ENCODE results near the gene ARHGEF17.

Gene ARHGEF17

DNA sequence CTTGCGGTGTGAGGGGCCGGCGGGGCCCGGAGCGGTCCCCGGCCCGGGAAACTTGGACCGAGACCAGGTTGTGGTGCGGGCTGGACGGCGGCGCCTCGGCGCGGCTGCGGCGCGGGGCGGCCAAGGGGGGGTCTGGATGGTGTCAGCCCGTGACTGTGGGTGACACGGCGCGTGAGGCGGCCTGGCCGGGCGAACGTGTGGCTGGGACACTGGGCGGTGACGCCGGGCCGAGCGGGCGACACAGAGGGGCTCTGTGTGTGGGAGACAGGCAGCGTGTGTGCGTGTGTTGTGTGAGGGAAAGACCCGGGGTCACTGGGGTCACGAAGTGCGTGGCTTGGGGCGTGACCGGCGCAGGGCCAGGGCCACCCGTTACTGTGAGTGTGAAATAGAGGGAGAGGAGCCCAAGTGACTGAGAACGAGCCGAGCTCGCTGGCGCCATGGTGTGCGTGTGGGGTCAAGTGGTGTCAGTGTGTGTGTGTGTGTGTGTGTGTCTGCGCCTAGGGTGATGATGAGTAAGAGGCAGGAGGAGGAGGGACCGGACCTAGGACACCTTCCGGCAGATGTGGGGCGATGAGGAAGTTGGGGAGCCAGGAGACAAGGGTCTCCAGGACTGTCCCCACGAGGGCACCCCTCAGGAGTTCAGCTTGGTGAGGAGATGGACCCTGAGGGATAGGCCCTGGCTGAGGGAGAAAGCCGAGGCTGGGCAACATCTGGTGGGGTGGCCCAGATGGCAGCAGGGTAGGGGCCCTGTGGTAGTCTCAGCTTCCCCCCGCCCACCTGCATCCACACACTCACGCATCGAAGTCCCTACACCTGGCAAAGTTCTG, 68.9 kb downstream of the ARHGEF17 start:
- DNase-seq (ENCODE audit: low read depth in 1 of 2, low spot score in 1 of 2), result peak; percentile 35 to 45

DNA sequence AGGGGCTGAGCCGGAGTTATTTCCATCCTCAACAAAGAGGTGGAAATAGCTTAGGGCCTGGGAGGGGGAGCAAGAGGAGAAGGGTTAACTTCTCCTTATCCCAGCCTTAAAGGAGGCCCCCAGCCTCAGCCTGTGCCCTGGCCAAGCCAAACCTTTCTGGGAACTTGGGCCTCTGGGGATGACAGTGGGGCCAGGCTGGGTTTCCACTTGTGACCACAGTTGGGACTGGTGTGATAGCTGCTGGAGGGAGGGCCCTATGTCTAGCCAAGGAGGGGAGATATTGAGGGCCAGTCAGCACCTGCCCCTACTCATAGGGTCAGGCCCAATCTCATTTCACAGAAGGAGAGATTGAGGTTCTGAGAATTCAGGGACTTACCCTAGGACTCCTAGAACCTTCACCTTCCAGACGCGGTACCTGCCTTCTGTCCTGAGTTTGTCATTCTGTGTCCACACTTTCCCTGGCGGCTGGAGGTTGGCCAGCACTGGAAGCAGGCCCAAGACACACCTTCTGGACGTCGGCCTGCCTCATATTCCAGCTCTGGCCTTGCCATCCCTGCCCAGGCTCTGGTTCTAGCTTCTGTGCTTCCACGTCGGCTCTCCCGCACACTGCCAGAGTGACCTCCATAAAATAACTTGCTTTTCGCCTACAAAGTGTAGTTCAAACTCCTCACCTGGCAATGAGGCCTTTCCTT, 71.3 kb downstream of the ARHGEF17 start:
- no peak for DNase-seq (ENCODE audit: low read depth in 1 of 2, low spot score in 1 of 2)

DNA sequence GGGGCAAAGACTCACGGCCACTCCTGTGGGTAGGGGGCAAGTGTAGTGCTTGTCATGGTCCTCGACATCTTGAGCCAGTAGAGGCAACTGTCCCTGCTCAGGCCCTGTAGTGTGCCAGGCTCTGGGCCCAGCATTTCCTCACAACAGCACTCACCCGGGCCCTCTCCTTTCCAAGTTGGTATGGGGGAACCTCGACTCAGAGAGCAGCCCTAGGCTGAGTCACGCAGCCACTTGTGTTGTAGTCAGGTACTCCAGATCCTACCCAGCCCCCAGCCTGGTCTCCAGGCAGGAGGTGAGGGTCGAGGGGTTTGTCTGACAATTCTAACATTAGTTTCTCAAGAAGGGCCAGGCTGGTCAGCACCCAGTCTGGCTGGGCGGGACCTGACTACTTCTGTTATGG, 72.3 kb downstream of the ARHGEF17 start:
- no peak for DNase-seq (ENCODE audit: low read depth in 1 of 2, low spot score in 1 of 2)

DNA sequence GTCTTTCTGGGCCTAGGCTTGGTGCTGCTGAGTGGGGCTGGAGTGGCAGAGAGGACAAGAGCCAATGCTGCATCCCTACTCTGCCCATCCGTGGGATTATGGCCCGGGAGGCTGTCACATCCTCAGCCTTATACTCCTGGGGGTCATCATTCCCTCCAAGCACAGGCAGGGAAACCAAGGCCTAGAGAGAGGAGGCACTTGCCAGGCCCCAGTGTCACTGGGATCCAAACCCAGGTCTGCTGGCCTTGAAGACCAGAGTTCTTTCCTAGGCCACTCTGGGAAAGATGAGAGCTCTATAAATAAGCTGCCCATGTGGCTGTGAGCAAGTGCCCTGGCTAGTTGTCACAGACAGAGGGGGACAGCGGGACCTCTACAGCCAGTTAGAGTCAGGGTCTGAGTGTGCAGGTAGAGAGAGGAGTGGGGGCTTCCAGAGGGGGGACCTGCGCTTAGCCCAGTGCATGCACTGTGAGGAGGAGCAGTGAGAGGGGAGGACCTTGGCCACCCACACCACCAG, 72.9 kb downstream of the ARHGEF17 start:
- no peak for DNase-seq (ENCODE audit: low read depth in 1 of 2, low spot score in 1 of 2)

DNA sequence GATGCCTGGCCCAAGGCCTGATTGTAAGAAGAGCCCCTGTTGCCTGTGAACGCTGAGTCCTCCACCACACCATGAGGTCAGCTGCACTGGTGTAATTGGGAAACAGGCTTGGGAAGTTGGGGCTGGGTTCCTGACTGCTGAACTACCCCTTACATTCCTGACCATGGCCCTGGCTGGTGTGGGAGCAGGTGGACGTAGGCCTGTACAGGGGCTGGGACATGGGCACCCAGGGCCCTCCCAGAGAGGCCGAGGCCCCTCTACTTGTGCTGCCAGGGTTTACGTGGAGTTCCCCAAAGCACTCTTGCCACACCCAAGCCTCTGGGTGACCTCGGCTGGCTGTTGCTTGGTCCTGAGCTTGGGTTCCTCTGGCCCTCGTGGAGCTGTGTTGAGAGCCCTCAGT, 73.5 kb downstream of the ARHGEF17 start:
- no peak for DNase-seq (ENCODE audit: low read depth in 1 of 2, low spot score in 1 of 2)

DNA sequence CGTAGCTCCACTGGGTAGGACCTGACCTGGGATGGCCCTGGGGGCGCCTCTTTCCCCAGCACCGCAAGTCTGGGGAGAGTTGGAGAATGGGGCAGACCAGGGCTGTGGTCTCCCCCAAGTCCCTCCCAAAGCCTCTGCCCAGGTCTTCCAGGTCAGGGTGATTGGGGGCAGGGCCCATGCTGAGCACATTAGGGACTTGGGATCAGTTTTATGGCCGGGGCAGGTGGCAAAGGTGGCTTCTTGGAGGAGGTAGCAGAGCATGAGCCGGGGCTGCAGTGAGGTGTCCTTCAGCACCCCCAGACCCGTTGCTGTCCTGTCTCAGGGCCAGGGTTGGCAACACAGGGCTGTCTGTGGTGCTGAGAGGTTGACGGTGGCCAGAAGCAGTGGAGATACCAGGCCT, 74.1 kb downstream of the ARHGEF17 start:
- no peak for DNase-seq (ENCODE audit: low read depth in 1 of 2, low spot score in 1 of 2)

DNA sequence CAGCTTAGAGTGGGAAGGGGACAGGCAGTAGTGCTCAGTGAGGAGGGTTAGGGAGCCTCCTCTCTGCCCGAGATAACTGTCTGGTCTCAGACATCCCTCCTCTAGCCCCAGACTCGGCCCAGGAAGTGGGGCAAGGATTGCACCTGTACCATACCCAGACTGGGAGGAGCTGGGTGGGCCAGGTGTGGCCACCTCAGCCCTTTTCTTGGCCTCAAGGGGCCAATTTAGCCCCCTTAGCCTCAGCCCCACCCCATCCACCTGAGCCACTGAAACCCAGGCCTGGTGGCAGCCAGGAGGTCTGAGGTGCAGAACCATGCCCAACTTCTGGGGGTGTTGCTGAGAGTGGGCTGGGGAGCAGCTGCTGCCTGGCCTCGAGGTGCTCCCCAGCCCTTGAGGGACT, 74.7 kb downstream of the ARHGEF17 start:
- DNase-seq (ENCODE audit: low read depth in 1 of 2, low spot score in 1 of 2), result no peak

DNA sequence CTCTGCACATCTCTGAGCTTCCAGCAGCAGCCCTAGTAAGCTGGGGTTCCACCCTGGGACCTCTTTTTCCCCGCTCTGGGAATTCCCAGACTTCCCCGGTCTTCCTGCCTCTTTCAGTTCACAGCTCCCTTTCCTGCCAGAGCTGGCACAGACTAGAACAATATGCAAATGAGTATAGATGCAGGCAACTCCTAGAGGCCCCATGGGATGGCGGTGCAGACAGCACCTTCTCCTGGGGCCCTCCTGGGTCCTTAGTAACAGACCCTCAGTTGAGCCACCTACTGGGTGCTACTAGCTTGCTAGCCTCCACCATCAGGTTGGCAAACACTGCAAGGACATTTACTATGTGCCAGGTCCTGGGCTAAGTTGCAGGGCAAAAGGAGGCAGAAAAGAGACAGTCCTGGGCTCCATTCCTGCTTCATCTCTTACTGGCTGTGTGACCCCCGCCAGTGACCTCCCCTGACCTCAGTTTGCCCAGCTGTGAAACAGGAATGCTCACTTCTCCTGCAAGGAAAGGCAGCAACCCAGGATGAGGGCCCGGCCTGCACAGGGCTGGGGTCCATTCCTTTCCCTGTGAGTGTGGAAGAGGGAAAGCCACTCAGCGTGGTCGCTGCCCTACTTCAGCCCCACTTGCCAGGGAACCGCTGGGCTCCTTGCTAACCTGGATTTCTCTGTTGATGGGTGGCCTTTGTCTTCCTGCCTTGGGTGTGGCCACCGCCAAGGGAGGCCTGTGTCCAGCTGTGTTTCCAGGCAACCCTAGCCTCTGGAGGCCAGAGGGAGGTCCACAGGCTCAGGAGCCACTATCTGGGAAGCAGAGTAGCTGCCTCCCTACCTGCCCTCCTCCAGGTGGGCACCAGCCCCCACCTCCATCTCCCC, 75.4 kb downstream of the ARHGEF17 start:
- no peak for DNase-seq (ENCODE audit: low read depth in 1 of 2, low spot score in 1 of 2)

DNA sequence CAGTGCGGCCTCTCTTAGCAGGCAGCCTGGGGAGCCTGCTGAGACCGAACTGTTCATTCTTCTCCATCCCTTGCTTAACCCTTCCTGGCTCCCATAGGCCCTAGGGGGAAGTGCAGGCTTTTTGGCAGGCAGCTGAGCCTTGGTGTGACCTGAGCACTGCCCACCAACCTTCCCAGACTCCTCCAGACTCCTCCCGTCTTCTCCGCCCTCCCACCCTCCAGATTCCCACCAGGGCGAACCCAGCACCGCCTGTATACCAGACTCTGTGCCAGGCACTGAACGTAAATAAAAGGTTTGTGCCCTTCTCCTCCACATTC, 76.0 kb downstream of the ARHGEF17 start:
- DNase-seq (ENCODE audit: low read depth in 1 of 2, low spot score in 1 of 2), result no peak

DNA sequence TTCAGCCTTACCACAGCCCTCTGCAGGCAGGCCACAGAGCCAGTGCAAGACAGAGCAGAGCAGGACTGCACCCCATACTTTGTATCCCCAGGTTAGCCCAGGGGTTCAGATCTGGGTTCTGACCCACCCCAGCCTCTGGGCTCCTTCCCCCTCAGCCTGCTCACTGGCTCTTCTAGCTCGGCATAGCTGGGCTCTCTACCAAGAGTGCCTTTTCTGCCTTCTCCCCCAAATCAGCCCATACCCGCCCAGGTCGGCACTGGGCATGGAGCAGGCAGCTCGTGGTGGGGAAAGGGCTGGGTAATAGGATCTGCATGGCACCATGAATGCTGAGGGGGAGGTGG, 76.4 kb downstream of the ARHGEF17 start:
- DNase-seq (ENCODE audit: low read depth in 1 of 2, low spot score in 1 of 2), result no peak

DNA sequence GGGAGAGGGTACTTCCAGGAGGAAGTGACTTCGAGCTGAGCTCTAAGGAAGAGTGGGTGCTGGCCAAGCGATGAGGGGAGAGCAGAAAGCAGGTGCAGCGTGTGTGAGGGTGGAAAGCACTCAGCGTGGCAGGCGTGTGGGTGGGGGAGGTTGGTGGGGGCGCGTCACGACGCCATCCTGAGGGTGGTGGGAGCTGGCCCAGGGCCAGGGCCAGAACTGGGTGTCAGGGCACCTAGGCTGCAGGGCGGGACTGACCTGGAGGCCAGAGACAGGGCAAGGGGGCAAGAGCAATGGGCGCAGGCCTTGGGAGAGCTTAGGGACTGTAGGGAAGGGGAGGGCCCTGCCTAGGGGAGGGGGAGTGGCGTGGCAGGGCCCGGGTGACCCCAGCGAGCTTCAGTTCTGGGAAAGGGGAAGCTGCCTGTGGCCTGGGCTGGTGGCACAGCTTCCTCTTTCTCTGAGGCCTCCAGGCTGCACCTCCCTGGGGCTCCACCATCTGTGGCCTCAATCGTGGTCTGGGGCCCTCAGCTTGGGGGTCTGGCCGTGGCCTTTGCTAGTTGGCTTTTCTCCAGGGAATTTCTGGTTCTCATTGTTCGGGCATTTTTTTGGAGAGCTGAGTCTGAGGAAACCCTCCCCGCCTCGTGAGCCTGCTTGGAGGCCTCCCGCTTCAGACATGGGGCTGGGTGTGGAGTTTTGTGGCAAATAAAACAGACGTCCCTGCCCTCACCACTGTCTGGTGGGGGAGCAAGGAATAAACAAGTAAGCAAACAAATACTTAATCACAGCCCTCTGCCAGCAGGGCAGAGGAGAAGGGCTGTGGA, 77.0 kb downstream of the ARHGEF17 start:
- no peak for DNase-seq (ENCODE audit: low read depth in 1 of 2, low spot score in 1 of 2)

DNA sequence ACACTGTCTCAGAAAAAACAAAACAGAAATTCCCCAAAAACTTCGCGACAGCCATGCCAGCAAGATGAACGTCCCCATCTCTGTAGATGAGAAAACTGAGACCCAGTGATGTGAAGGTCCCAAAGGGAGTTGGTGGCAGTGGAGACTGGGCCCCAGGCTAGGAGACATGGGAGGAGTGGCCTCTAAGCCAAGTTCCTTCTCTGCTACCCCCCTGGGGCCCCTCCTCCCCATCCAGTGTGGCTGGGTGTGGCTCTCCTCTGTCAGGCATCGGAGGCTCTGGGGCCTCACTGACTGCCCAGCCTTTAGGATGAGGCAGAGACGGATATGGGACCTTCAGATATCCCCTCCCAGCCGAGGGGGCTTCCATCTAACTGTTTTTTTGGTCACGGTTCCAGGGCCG, 77.9 kb downstream of the ARHGEF17 start:
- DNase-seq (ENCODE audit: low read depth in 1 of 2, low spot score in 1 of 2), result no peak

DNA sequence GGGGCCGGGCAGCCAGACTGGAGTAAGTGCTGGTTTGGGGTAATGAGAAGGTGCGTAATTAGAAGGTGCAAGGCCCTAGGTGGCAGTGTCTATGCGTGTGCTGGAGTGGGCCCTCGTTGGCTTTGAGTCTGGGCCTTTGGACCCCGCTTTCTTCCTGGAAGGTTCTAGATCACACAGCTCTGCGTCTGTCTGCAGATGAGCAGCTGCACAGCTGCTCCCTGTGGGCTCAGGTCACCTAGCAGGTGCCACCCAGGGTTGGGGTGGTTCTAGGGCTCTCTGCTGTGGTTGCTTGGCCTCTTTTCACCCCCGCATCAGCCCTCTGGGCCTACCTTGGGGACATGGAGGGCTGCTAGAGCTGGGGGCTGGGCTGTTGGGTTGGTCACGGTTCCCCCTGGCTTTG, 78.5 kb downstream of the ARHGEF17 start:
- no peak for DNase-seq (ENCODE audit: low read depth in 1 of 2, low spot score in 1 of 2)

DNA sequence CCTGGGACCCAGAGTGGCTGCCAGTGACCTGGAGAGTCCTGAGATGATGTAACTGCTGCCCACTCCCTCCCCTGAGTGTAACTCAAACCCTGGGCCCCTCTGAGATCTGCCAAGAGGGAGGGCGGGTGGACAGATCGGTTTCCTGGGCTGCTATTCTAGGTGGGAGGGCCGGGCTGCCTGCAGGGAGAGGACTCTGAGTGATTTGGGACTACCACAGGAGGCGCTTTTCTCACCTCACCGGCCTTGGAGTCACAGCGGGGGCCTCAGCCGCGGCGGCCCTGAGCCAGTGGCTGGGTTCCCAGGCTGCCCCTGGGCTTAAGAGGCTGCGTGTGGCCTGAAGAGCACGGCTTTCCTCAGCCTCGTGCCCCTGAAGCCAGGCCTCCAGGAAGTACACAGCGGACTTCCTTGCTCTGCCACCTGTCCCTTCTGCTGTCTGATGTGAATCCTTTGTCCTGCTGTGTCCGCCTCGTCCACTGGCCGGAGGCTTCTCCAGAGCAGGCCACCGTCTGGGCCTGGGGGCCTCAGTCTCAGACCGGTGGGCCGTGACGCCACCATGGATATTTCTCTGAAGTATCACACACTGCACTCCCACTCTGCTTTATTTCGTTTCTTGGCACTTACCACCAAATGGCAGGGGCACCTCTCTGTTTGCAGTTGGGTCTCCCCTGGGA, 79.7 kb downstream of the ARHGEF17 start:
- no peak for DNase-seq (ENCODE audit: low read depth in 1 of 2, low spot score in 1 of 2)

DNA sequence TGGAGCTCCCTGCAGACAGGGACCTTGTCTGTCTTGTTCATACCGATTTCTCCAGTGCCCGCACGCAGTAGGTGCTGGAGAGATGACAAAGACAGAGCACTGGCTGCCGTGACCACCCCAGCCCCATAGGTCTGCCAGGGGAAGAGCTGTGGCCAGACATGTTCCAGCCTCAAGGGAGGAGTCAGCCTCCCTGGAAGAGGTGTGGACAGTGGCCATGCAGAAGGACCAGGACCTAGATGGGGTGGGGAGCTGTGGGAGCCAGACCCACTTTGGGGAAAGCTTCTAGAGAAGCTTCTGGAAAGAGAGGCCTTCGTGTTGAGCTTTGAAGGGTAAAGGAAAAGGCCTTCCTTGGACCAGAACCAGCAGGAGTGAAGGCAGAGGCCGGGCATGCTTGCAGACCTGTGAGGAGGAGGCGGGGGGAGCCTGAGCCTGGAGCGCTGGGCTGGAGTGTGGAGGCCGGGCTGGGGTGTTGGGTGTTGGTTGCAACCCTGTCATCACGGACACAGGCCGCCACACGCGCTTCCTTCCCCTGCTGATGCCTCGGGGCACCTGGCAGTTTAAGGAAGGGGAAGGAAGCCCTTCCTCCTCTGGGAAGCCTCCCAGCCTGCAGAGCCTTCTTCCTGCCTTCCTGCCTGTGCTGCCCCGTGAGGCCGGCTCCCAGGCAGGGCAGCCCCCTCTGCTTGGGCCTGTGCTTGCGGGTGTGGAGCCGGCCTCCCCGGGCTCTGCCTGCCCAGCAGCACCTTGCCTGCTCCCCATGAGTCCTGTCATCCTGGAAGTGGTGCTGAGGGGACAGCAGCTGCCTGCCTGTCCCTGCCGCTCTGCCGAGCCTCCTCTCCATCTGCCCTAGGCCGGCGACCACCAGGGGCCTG, 80.4 kb downstream of the ARHGEF17 start:
- DNase-seq (ENCODE audit: low read depth in 1 of 2, low spot score in 1 of 2), result no peak

DNA sequence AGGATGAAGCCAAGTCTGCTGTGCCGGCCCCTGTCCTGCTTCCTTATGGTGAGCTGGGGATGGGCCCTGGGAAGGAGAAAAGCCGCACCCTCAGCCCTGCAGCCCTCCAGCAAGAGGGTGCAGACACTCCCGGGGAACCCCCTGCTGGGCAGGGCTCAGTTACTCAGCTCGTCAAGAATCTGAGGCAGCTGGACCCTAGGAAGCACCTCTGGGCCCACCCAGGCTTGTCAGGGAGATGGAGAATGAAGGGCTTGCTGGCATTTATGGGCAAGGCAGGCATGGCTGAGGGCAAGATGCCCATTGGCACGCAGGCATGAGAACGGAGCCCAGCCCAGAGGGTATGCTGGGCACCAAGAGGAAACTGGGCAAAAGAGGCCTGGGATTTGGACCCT, 81.1 kb downstream of the ARHGEF17 start:
- DNase-seq (ENCODE audit: low read depth in 1 of 2, low spot score in 1 of 2), result no peak

DNA sequence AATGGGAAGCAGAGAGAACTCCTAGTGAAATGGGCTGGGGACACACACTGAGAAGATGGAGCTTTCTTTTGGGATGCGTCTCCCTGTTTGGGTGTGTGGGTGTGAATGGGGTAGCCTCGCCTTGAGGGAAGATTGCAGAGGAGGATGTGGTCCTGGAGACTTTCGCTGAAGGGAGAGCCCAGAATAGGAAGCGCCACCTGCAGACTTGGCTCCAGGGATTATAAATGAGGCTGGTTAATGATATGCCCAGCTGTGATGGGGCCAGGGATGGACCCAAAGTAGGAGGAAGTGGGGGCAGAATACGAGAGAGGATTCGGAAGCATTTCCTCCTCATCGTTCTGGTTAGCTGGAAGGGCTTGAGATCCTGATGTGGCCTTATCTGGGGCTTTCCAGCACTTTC, 81.8 kb downstream of the ARHGEF17 start:
- no peak for DNase-seq (ENCODE audit: low read depth in 1 of 2, low spot score in 1 of 2)

DNA sequence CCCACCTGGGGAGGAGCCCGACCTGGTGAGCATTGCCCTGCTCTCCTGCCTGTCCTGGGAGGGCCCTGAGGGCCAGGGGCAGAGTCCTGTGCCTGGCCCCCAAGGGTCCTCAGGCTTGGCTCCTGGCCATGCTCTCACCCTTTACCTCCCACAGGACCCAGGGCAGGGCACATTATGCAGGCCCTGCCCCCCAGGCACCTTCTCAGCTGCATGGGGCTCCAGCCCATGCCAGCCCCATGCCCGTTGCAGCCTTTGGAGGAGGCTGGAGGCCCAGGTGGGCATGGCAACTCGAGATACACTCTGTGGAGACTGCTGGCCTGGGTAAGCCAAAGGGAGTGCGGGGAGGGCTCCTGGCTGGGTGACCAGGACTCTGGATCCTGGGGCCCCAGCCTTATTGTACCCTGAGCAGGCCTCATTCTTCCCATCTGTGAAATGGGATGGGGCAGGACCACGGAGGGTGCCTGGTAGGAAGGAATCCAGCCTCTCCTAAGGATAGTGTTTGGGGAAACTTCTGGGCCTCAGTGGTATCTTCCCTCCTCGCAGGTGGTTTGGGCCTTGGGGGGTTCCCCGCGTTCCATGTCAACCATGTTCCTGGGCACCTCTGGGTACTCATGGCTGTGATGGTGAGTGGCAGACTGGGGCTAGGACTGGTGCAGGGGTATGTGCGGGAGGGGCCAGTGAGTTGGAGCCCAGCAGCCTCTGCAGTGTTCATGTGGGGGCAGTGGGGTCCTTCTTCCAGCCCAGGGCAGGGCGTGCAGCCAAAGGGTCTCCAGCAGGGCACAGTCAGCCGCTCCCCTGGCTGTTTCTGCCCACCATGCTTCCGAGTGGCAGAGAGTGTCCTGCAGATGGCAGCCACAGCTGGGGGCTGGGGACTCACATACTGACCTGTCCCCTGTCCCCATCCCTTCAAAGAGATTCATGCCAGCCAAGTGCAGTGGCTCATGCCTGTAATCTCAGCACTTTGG, 82.8 kb downstream of the ARHGEF17 start:
- no peak for DNase-seq (ENCODE audit: low read depth in 1 of 2, low spot score in 1 of 2)
